Neuronal stem cell (in vitro differentiated cells): ENCODE data around the gene OR8G1.

Source experiments
- DNase-seq: peaks from one replicate; pipeline ENCODE4 v3.0.0-alpha.2; 2013; ENCODE audit warnings: low spot score
- H2AFZ ChIP-seq: one replicate; pipeline ENCODE4 v1.6.1; 2013; ENCODE audit warnings: mild to moderate bottlenecking, low read length, inconsistent platforms
- H2AK5ac ChIP-seq: 2 replicates; pipeline ENCODE4 v1.6.1; 2013; ENCODE audit warnings: low read depth, mild to moderate bottlenecking, inconsistent platforms, low read length, moderate library complexity, mixed read lengths
- H2BK120ac ChIP-seq: 2 replicates; pipeline ENCODE4 v1.6.1; 2013; ENCODE audit warnings: low read depth, mild to moderate bottlenecking, inconsistent platforms, low read length, moderate library complexity, mixed read lengths
- H2BK12ac ChIP-seq: one replicate; pipeline ENCODE4 v1.6.1; 2013; ENCODE audit warnings: low read length, inconsistent platforms
- H2BK15ac ChIP-seq: 2 replicates; pipeline ENCODE4 v1.6.1; 2013; ENCODE audit warnings: mild to moderate bottlenecking, low read length, inconsistent platforms, mixed read lengths
- H2BK5ac ChIP-seq: one replicate; pipeline ENCODE4 v1.6.1; 2013; ENCODE audit warnings: inconsistent platforms, mild to moderate bottlenecking, low read length, moderate library complexity
- H3K14ac ChIP-seq: one replicate; pipeline ENCODE4 v1.6.1; 2013; ENCODE audit warnings: low read length, inconsistent platforms
- H3K18ac ChIP-seq: 2 replicates; pipeline ENCODE4 v1.6.1; 2013; ENCODE audit warnings: low read length, inconsistent platforms
- H3K23ac ChIP-seq: 2 replicates; pipeline ENCODE4 v1.6.1; 2013; ENCODE audit warnings: low read depth, mild to moderate bottlenecking, mixed read lengths, low read length, inconsistent platforms; ENCODE audit not compliant: poor library complexity
- H3K27ac ChIP-seq: replicated peaks from 3 replicates; pipeline ENCODE4 v1.5.1; 2013; ENCODE audit warnings: low read length, inconsistent platforms
- H3K27me3 ChIP-seq, 3 experiments: 2 replicates each; pipeline ENCODE4 v1.6.1; 2013; ENCODE audit warnings: low read length in 3 of 3, mild to moderate bottlenecking in 2 of 3, inconsistent platforms in 1 of 3, low read depth in 1 of 3, mixed read lengths in 1 of 3, moderate library complexity in 1 of 3; ENCODE audit not compliant: control insufficient read depth in 3 of 3, insufficient read depth in 3 of 3
- H3K36me3 ChIP-seq, 2 donors: replicated peaks in 1 of 2; 2 replicates each; pipeline ENCODE4 v1.6.1; 2013; ENCODE audit warnings: low read length in 2 of 2; ENCODE audit not compliant: control insufficient read depth in 2 of 2, insufficient read depth in 2 of 2
- H3K4ac ChIP-seq: 2 replicates; pipeline ENCODE4 v1.6.1; 2013; ENCODE audit warnings: inconsistent platforms, mild to moderate bottlenecking, low read length, moderate library complexity
- H3K4me1 ChIP-seq, 2 donors: 1 replicate in 1 of 2; 2 replicates in 1 of 2; pipeline ENCODE4 v1.6.1; 2013; ENCODE audit warnings: low read length in 2 of 2, low read depth in 1 of 2; ENCODE audit not compliant: control insufficient read depth in 2 of 2, insufficient read depth in 1 of 2
- H3K4me2 ChIP-seq: one replicate; pipeline ENCODE4 v1.6.1; 2013; ENCODE audit warnings: mild to moderate bottlenecking, low read length, inconsistent platforms; ENCODE audit not compliant: insufficient read depth, poor library complexity, severe bottlenecking
- H3K4me3 ChIP-seq, 2 donors: 2 replicates each; pipeline ENCODE4 v1.5.1; 2013; ENCODE audit warnings: low read length in 2 of 2, mild to moderate bottlenecking in 2 of 2, inconsistent platforms in 1 of 2, moderate library complexity in 1 of 2
- H3K79me1 ChIP-seq: one replicate; pipeline ENCODE4 v1.6.1; 2013; ENCODE audit warnings: low read depth, mild to moderate bottlenecking, inconsistent platforms, low read length, moderate library complexity
- H3K9ac ChIP-seq: one replicate; pipeline ENCODE4 v1.6.1; 2013; ENCODE audit warnings: mild to moderate bottlenecking, low read depth, low read length, inconsistent platforms; ENCODE audit not compliant: poor library complexity
- H3K9me3 ChIP-seq, 2 donors: replicated peaks in 1 of 2; 2 replicates each; pipeline versions ENCODE3 to v1.6.1; 2013; ENCODE audit warnings: low read length in 2 of 2, mild to moderate bottlenecking in 2 of 2, inconsistent platforms in 1 of 2, low read depth in 1 of 2, mixed read lengths in 1 of 2, moderate library complexity in 1 of 2; ENCODE audit not compliant: control insufficient read depth in 2 of 2, insufficient read depth in 1 of 2
- H4K8ac ChIP-seq: one replicate; pipeline ENCODE4 v1.6.1; 2013; ENCODE audit warnings: low read depth, mild to moderate bottlenecking, inconsistent platforms, low read length, moderate library complexity
- H4K91ac ChIP-seq: one replicate; pipeline ENCODE4 v1.6.1; 2013; ENCODE audit warnings: low read length, low read depth, mild to moderate bottlenecking, inconsistent platforms; ENCODE audit not compliant: poor library complexity
- WGBS, 2 donors: extraction: QIAGEN DNeasy Blood & Tissue Kit; methylation state at CpG; one replicate each; pipeline ENCODE4 v1.1.7; 2013; ENCODE audit warnings: missing lambda C conversion rate in 2 of 2, mixed read lengths in 1 of 2; ENCODE audit not compliant: insufficient read length in 2 of 2, insufficient replicate concordance in 1 of 2; ENCODE audit errors: extremely low coverage in 2 of 2; 5-methylcytosine and 5-hydroxymethylcytosine counted together

Gene OR8G1

GRCh38 chr11:124200671-124201070, 40.2 kb upstream of the OR8G1 start:
- no peak overlapping the region for H3K27ac ChIP-seq
- no CpG with 5 or more reads among the region's 16 CpGs for WGBS, 2 donors
- H3K4me3 ChIP-seq = no peak overlapping the region
- H3K9me3 ChIP-seq = no peaks in the 10 kb centered on the region
- H3K4ac ChIP-seq = no peak overlapping the region
- H3K27me3 ChIP-seq = peaks cover 0 to 2% (median 0%) of the 10 kb centered on the region in 3 experiments
- H3K9ac ChIP-seq = no peak overlapping the region
- H2AFZ ChIP-seq = no peak overlapping the region
- no peaks in the 10 kb centered on the region for H3K36me3 ChIP-seq
- H4K91ac ChIP-seq = no peak overlapping the region
- H3K4me1 ChIP-seq = no peaks in the 10 kb centered on the region
- no peak overlapping the region for H4K8ac ChIP-seq
- H3K79me1 ChIP-seq = no peaks in the 10 kb centered on the region
- no peak overlapping the region for H2BK15ac ChIP-seq
- no peak overlapping the region for H3K18ac ChIP-seq
- H2BK12ac ChIP-seq = no peak overlapping the region
- no peak overlapping the region for H3K4me2 ChIP-seq
- no peak overlapping the region for H3K14ac ChIP-seq
- no peak overlapping the region for H2BK120ac ChIP-seq
- no peak overlapping the region for H3K23ac ChIP-seq
- H2BK5ac ChIP-seq = no peak overlapping the region
- DNase-seq = no peak
- no peak overlapping the region for H2AK5ac ChIP-seq

DNA sequence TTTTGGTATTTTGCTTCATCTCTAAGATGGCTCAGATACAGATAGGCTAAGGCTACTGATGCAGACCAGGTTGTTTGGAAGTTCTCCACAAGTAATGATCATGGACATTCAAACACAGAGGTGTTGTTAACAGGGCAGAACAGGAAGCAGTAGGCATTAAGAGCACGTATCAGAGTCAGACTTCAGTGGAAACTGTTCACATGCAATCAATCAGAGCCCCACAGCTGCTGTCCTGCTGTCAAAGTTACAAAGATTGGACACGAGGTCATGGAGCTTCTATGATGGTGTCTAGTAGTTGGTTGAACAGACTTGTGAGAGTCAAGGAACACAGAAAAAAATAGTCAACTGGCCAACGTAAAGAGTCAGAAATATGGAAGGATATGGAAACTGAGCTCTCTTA, 37.9 kb upstream of the OR8G1 start:
- no peak overlapping the region for H3K23ac ChIP-seq
- H2BK5ac ChIP-seq = no peak overlapping the region
- no peak overlapping the region for H2AFZ ChIP-seq
- no peak overlapping the region for H2BK120ac ChIP-seq
- no CpG with 5 or more reads among the region's 3 CpGs for WGBS, 2 donors
- H3K14ac ChIP-seq = no peak overlapping the region
- no peaks in the 10 kb centered on the region for H3K9me3 ChIP-seq
- DNase-seq = no peak
- no peak overlapping the region for H2BK12ac ChIP-seq
- H3K4me3 ChIP-seq = no peak overlapping the region
- H3K27ac ChIP-seq = no peak overlapping the region
- no peaks in the 10 kb centered on the region for H3K36me3 ChIP-seq
- no peak overlapping the region for H2BK15ac ChIP-seq
- H4K8ac ChIP-seq = no peak overlapping the region
- no peak overlapping the region for H3K4me2 ChIP-seq
- peaks cover 0 to 2% (median 0%) of the 10 kb centered on the region in 3 experiments for H3K27me3 ChIP-seq
- H3K4me1 ChIP-seq = no peaks in the 10 kb centered on the region
- no peak overlapping the region for H3K18ac ChIP-seq
- H2AK5ac ChIP-seq = no peak overlapping the region
- no peak overlapping the region for H3K9ac ChIP-seq
- no peaks in the 10 kb centered on the region for H3K79me1 ChIP-seq
- H4K91ac ChIP-seq = no peak overlapping the region
- H3K4ac ChIP-seq = no peak overlapping the region

GRCh38 chr11:124204008-124204407, 36.9 kb upstream of the OR8G1 start:
- H2BK120ac ChIP-seq = no peak overlapping the region
- H2AFZ ChIP-seq = no peak overlapping the region
- no peak overlapping the region for H3K23ac ChIP-seq
- no peaks in the 10 kb centered on the region for H3K79me1 ChIP-seq
- H3K14ac ChIP-seq = no peak overlapping the region
- no peak overlapping the region for H3K18ac ChIP-seq
- H4K91ac ChIP-seq = no peak overlapping the region
- no CpG with 5 or more reads among the region's 5 CpGs for WGBS, 2 donors
- H3K36me3 ChIP-seq = no peaks in the 10 kb centered on the region
- no peak overlapping the region for H2AK5ac ChIP-seq
- no peak overlapping the region for H3K4me3 ChIP-seq
- no peak overlapping the region for H2BK15ac ChIP-seq
- H3K4me2 ChIP-seq = no peak overlapping the region
- no peak overlapping the region for H3K9ac ChIP-seq
- no peaks in the 10 kb centered on the region for H3K4me1 ChIP-seq
- H3K9me3 ChIP-seq = no peaks in the 10 kb centered on the region
- H2BK5ac ChIP-seq = no peak overlapping the region
- H2BK12ac ChIP-seq = no peak overlapping the region
- H3K27me3 ChIP-seq = peaks cover 0 to 2% (median 0%) of the 10 kb centered on the region in 3 experiments
- no peak overlapping the region for H3K4ac ChIP-seq
- no peak overlapping the region for H3K27ac ChIP-seq
- no peak overlapping the region for H4K8ac ChIP-seq
- DNase-seq = no peak

- Histone ChIP-seq H2AK5ac (no peak overlapping the region), H3K9ac (no peak overlapping the region), H2BK12ac (no peak overlapping the region), H2BK120ac (no peak overlapping the region), H3K4me2 (no peak overlapping the region), H3K4me1 (no peaks in the 10 kb centered on the region), H3K79me1 (no peaks in the 10 kb centered on the region), H3K9me3 (peaks cover 0 to 2% of the 10 kb centered on the region in 2 donors), H2BK5ac (no peak overlapping the region), H3K27ac (no peak overlapping the region), H3K4ac (no peak overlapping the region), H3K36me3 (no peaks in the 10 kb centered on the region), H2BK15ac (no peak overlapping the region), H3K14ac (no peak overlapping the region), H3K27me3 (peaks cover 0 to 2% (median 0%) of the 10 kb centered on the region in 3 experiments), H4K91ac (no peak overlapping the region), H3K4me3 (no peak overlapping the region), H3K23ac (no peak overlapping the region), H2AFZ (no peak overlapping the region), H3K18ac (no peak overlapping the region), H4K8ac (no peak overlapping the region)
- WGBS, 2 donors = no CpG with 5 or more reads among the region's 6 CpGs
- DNase-seq = no peak
Observed at GRCh38 chr11:124207102-124207792, 33.6 kb upstream of the OR8G1 start.
